Hindlimb muscle (tissue), 1 donor: ENCODE data around the gene ANAPC15. TPM values are rescaled to one million over a fixed set of nuclear protein-coding genes. Genes with fewer than 3 reads are reported as not detected.
A peak's percentile ranks its signal among the peaks of the same experiment; 100 is the strongest.

Experiments used
- DNase-seq: peaks from one replicate; pipeline ENCODE4 v3.0.0-alpha.2; 2013
- polyA plus RNA-seq: library from polyadenylated mRNA; unstranded; fragments of 120-200 nt; gene quantifications from one replicate; pipeline ENCODE4 v1.2.1, GENCODE V29; 2013; ENCODE audit not compliant: insufficient read length

The ANAPC15 gene
- polyA plus RNA-seq, 1 donor = 32.5 TPM

DNA sequence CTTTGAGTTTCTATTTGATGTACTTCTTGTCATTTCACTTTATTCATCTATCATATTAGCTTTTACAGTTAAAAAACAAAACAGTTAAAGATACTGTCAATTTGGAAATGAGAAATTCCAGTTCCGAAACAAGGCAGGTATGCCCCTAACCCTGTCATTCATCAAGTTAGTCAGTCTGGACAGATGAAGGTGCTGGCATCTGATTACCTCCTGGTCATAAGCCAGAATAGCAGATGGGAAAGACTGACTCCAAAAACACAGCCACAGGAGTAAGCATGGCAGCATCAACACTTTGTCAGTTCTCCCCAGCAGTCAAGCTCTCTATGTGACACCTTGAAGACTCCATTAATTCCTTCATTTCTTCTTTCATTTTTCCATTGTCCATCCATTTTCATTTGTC, 27.5 kb downstream of the ANAPC15 start:
- DNase-seq = no peak

DNA sequence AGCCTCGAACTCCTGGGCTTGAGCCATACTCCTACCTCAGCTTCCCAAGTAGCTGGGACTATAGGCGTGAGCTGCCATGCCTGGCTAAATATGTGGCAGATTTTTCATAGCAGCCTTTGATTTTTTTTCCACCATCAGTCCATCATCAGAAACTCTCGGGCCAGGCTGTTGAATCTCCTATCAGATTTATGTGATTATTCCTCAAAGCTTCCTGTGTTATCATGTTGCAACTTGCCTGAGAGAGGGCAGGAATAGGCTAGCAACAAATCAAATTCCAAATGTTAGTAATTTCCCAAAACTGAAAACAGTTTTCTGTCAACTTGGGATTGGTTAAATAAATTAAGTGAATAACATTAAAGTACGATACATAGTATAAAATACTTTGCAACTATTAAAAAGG, 28.4 kb downstream of the ANAPC15 start:
- DNase-seq = no peak

DNA sequence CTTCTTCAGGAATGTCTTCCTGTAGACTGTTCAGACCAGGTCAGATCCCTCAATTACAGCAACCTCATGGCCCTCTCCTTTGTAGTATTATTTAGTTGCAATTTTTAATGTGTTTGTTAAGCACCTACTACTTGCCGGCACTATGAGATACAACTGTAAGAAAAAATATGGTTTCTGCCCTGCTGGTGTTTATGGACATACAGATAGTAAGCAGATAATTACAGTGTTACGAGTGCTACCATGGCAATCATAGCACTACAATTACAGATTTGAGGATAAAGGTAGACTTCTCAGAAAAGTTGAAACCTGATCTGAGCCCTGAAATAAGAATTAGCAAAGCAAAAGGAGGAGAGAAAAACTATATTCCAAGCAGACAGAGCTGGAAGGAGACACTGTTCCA, 29.1 kb downstream of the ANAPC15 start:
- no peak for DNase-seq

- no peak for DNase-seq
Observed at GRCh38 chr11:72081821-72082453, 30.6 kb downstream of the ANAPC15 start.

DNA sequence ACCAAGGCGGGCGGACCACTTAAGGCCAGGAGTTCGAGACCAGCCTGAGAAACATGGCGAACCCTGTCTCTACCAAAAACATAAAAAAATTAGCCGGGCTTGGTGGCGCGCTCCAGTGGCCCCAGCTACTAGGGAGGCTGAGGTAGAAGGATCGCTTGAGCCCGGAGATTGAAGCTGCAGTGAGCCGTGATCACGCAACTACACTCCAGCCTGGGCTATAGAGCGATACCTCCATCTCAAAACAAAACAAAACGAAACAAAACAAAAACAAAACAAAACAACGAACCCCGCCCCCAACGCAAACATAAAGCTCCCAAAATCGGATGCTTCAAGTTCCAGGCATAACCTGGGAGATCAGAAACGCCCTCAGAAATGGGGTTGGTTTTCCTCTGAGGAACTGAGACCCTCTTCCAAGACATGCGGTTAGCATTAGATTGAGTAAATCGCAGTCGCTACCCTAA, 31.3 kb downstream of the ANAPC15 start:
- no peak for DNase-seq

GRCh38 chr11:72080326-72081183, 31.9 kb downstream of the ANAPC15 start, which contains the start of the genes LRRC51 and NUMA1:
Gene LRRC51 (plus strand): TSS chr11:72080850. CDS start chr11:72089084, 8,234 bp downstream.
Gene NUMA1 (minus strand): TSS chr11:72080542. CDS start chr11:72035943, 44,599 bp downstream.
- DNase-seq = peak; percentile 99

DNA sequence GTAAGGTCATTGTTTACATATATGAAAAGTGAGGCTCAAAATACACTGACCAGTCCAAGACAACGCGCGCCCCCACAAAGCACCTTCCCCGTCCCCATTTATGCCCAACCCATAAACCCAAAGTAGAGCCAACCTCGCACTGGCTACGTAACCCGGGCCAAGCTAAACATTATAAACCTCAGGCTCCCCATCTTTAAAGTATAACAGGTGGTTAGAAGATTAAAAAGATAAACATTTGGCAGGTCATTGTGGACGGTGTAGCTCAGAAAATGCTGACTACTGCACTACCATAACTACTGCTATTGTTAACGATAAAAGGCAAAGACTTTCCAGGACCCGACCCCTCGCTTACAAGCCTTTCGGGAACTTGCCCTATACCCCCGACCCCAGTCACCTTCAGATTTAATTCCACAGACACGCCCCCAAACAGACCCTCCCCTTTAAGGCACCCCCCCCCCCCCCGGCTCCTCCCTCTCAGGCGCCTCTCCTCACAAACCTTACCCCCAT, 32.6 kb downstream of the ANAPC15 start:
- no peak for DNase-seq

GRCh38 chr11:72078477-72078876, 34.0 kb downstream of the ANAPC15 start:
- no peak for DNase-seq

DNA sequence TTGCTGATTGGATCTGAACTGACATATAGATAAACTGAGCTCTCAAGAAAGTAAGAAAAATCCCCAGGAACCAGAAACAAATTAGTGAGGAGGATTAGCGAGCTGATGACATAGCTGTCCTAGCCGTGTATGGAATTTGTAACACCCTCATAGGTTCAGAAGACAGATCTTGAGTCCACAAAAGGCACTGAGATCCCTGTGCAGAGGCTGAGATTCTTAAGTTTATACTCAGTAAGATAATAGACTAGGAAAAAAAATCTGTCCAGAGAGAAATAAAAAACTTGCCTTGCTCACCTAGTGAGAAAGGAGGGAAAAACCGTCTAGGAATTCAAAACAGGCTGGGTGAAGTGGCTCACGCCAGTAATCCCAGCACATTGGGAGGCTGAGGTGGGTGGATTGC, 36.7 kb downstream of the ANAPC15 start:
- DNase-seq = no peak

DNA sequence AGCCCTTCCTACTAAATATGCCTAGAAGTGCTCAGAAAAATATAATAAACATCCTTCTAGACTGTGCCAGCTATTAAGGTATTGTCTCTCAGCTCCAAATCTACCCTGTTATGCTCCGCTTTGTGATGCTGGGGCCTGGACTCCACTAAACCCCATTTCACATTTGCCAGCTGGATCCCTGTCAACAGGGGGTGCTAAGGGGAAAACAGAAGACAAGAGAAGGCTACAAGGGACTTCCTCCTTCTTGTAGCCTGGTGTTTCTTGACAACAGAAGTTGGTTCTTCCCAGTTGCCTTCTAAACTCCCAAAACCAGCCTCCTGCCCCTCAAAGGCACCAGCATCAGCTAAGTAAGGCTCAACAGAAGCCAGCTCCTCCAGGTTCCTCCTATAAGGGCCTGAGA, 37.4 kb downstream of the ANAPC15 start:
- no peak for DNase-seq

DNA sequence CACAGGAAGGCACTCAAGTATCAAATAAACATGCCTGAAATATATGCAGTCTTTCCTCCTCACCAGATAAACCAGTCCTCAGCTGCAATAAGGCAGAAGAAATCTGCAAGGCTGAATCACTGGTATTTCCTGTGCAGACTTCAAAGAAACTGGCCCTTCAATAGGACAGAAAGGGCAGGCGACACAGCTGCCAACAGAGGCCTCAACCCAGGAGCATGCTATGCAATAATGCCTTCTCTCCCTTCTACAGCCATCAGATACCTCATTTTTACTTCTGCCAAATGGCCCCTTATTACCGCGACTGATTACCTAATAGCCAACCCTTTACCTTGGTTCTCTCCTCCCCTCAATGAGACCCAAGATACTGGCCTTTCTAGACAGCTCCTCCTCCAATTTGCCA, 40.1 kb downstream of the ANAPC15 start:
- no peak for DNase-seq

GRCh38 chr11:72070491-72070890, 42.0 kb downstream of the ANAPC15 start:
- DNase-seq = no peak

DNA sequence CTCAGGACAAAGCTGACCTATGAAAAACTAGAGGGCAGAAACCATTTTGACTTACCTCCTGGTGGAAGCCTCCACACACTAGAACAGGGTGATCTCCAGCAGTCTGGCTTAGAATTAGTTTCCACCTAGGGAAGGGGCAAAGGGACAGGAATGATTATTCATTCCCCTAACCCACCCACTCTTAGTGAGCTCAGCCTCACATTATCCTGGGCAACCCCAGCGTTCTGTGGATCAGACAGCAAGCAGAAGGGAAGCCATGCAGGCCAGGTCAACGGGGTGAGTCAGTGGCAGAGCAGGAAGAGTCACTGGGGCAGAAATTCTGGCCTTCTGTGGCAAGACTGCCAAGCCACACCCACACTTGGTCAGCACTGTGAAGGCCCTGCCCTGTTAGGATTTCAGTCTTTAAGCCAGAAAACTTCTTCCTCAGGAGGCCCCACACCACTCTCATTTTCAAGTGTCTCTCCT, 42.7 kb downstream of the ANAPC15 start:
- DNase-seq = peak; percentile 43

DNA sequence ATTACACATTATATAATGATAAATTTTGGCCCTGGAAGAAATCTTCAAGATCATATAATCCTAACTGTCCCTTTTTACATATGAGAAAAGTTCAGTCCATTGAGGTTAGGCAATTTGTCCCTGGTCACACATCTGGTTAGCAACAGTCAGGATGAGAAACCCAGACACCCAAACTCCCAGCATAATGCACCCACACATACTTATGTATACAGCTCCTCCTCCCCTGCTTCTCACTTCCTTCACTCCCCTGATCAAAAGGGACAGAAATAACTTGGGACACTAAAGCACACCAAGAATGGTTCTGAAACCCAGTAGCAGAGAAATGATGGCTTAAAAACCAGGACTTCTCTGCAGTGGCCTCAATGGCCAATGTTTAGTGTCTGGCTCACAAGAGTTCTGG, 43.3 kb downstream of the ANAPC15 start:
- no peak for DNase-seq

GRCh38 chr11:72067676-72068075, 44.8 kb downstream of the ANAPC15 start:
- no peak for DNase-seq

DNA sequence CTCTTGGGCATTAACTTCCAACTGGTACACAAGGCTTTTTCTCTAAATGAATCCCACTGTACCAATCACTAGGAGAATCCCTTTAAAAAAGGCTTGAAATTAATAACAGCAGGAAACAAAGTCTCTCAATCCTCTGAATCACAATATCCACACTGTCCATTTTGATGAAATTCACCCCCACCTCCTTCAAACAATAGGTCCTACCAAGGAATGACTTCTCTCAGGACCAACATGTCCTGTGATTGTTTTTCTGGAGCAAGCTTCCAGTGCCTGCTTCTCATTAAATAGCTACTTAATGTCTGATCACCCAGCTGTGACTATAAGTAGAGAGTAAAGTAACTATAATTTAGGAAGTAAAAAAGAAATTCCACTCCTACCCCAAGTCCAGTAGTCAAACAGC, 45.2 kb downstream of the ANAPC15 start:
- DNase-seq = no peak

GRCh38 chr11:72066855-72067254, 45.6 kb downstream of the ANAPC15 start:
- no peak for DNase-seq

DNA sequence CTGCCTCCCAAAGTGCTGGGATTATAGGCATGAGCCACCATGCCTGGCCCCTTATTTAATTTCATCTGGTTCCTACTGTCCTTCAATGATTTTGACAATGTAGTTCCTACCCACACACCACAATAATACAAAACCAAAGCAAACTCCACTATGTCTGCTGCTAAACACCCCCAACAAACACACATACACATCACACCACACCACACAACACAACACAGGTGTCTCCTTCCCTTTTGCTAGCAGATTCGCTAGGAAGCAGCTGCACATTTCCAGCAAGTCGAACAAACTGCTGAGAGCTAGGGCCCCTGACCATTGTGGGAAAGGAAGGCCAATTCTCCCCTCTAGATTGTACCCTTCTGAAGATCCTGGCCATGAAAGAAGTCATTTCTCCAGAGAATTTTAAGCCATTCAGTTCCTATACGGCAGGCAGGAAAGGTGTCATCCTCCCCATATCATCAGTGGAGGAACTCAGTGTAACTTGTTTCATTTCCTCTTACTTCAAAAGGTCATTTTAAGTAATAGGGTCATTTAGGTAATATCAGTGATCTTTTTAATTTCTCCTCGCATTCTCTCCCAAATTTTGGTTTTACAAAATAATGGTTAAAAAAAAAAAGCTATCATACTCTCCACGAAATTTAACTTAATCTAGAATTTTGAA, 50.6 kb downstream of the ANAPC15 start:
- DNase-seq = no peak
